IPS DF 6.9 (cell line): ENCODE results near the gene IQSEC3.
"Not testable (repeated sequence)": the region's sequence is repeated elsewhere in the genome, so short reads cannot be mapped to it uniquely, and the experiment has no call there.

Experiments
- DNase-seq: peaks from one replicate; pipeline ENCODE4 v3.0.0-alpha.2; 2013; ENCODE audit warnings: low read depth, low spot score
- H3K27ac ChIP-seq: one replicate; pipeline ENCODE4 v1.5.1; 2013; ENCODE audit warnings: low read length, control low read depth
- H3K27me3 ChIP-seq: 2 replicates; pipeline ENCODE4 v1.6.1; 2013; ENCODE audit warnings: mild to moderate bottlenecking, low read length; ENCODE audit not compliant: control insufficient read depth, insufficient read depth
- H3K36me3 ChIP-seq: 2 replicates; pipeline ENCODE4 v1.6.1; 2013; ENCODE audit warnings: low read length; ENCODE audit not compliant: control insufficient read depth, insufficient read depth
- H3K4me1 ChIP-seq: 2 replicates; pipeline ENCODE4 v1.6.1; 2013; ENCODE audit warnings: low read length; ENCODE audit not compliant: control insufficient read depth, insufficient read depth
- H3K4me3 ChIP-seq: 2 replicates; pipeline ENCODE4 v1.5.1; 2013; ENCODE audit warnings: mild to moderate bottlenecking, low read length
- H3K9me3 ChIP-seq: 2 replicates; pipeline ENCODE4 v1.6.1; 2013; ENCODE audit warnings: low read length, inconsistent platforms; ENCODE audit not compliant: control insufficient read depth, insufficient read depth
- WGBS: extraction: QIAGEN DNeasy Blood & Tissue Kit; methylation state at CpG from one replicate; pipeline ENCODE4 v1.1.7; 2013; ENCODE audit warnings: mixed read lengths, missing lambda C conversion rate; ENCODE audit not compliant: insufficient read length, insufficient coverage; 5-methylcytosine and 5-hydroxymethylcytosine counted together

Gene IQSEC3

GRCh38 chr12:39555-40265 lies 26.9 kb upstream of the IQSEC3 start:
- not testable (repeated sequence) for DNase-seq, H3K4me3 ChIP-seq, H3K36me3 ChIP-seq, H3K27me3 ChIP-seq, H3K9me3 ChIP-seq, H3K4me1 ChIP-seq, H3K27ac ChIP-seq
- WGBS, result no CpG with 5 or more reads among the region's 6 CpGs

- H3K9me3 ChIP-seq, H3K4me3 ChIP-seq, DNase-seq, H3K4me1 ChIP-seq, H3K27me3 ChIP-seq, H3K36me3 ChIP-seq, H3K27ac ChIP-seq: not testable (repeated sequence)
- no CpG with 5 or more reads among the region's 8 CpGs for WGBS
Measured at GRCh38 chr12:44352-44751, 22.2 kb upstream of the IQSEC3 start.

DNA sequence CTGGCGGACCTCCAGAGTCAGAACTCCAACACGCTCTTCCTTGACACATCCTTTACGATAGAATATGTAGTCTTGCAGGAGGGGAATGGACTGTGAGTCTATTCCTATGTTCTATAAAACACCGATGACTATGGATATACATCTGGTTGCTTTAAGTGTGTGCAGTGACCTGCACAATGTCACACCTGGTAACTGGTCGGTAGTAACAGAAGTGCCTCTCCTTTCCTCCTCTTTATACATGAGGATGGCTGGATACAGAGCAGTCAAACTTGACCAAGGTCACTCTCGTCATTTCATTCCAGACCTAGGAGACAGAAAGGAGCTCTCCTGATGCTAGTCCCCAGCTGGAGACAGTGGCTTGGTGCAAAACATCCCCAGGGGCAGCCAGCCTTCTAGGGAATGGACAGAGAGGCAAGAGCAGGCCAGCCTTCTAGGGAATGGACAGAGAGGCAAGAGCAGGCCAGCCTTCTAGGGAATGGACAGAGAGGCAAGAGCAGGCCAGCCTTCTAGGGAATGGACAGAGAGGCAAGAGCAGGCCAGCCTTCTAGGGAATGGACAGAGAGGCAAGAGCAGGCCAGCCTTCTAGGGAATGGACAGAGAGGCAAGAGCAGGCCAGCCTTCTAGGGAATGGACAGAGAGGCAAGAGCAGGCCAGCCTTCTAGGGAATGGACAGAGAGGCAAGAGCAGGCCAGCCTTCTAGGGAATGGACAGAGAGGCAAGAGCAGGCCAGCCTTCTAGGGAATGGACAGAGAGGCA lies 21.2 kb upstream of the IQSEC3 start:
- DNase-seq, H3K4me3 ChIP-seq, H3K4me1 ChIP-seq, H3K27ac ChIP-seq, H3K36me3 ChIP-seq, H3K9me3 ChIP-seq, H3K27me3 ChIP-seq: not testable (repeated sequence)
- no CpG with 5 or more reads among the region's 6 CpGs for WGBS

GRCh38 chr12:45991-46358 lies 20.6 kb upstream of the IQSEC3 start:
- not testable (repeated sequence) for H3K4me3 ChIP-seq, H3K4me1 ChIP-seq, H3K36me3 ChIP-seq, DNase-seq, H3K9me3 ChIP-seq, H3K27ac ChIP-seq, H3K27me3 ChIP-seq
- no CpG with 5 or more reads among the region's 5 CpGs for WGBS

DNA sequence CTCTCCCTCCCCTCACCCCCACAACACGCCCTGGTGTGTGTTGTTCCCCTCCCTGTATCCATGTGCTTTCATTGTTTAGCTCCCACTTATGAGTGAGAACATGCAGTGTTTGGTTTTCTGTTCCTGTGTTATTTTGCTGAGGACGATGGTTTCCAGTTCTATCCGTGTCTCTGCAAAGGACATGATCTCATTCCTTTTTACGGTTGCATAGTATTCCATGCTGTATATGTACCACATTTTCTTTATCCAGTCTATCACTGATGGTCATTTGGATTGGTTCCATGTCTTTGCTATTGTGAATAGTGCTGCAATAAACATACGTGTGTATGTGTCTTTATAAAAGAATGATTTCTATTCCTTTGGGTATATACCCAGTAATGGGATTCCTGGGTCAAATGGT lies 20.0 kb upstream of the IQSEC3 start:
- not testable (repeated sequence) for H3K9me3 ChIP-seq, H3K27ac ChIP-seq, DNase-seq, H3K4me1 ChIP-seq, H3K36me3 ChIP-seq, H3K4me3 ChIP-seq, H3K27me3 ChIP-seq
- WGBS, result no CpG with 5 or more reads among the region's 5 CpGs

DNA sequence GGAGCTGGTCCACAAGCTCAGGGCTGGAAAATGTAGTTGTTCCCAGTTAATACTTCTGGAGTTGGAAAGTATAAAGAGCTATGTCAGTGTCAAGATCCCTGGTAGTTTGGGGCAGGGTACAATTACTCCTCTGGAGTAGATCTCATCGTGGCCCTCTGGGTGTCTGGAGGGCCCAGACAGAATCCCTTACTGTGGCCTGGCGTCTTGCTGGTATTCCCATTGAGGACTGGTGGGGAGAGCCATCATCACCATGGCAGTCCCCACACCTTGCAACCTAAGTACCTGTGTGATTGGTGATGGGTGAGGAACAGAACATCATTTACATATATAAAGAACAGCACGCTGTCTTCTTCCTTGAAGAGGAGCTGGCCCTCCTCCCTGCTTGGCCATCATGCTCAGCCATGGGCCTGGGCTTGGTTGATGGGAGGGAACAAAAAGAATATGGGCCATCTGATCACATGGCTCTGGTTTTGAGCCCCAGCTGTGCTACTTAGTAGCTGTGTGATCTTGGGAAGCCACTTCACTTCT lies 18.8 kb upstream of the IQSEC3 start:
- not testable (repeated sequence) for H3K4me3 ChIP-seq, H3K27ac ChIP-seq

DNA sequence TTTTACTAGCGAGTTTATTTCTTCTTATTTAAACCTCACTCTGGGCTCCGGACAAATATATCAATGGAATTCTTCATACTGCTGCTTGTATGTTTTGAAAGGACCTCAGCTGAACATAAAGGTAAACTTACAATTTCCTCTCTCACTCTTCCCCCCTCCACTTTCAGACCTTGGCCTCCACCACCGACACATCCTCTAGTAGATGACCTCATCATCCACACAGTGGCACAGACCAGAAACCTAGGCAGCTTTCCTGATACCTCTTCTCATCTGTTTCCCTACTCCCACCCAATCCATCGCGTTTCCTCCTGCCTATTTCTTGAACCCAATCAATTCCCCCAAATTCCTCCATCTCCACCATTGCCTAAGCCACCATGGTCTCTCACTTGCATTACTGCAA lies 17.4 kb upstream of the IQSEC3 start:
- not testable (repeated sequence) for H3K27ac ChIP-seq, H3K9me3 ChIP-seq, DNase-seq, H3K4me3 ChIP-seq, H3K4me1 ChIP-seq, H3K27me3 ChIP-seq, H3K36me3 ChIP-seq
- no CpG with 5 or more reads among the region's 5 CpGs for WGBS

More for the DNA sequence above, 18.8 kb upstream of the IQSEC3 start:
- DNase-seq, H3K9me3 ChIP-seq, H3K36me3 ChIP-seq, H3K27me3 ChIP-seq, H3K4me1 ChIP-seq: not testable (repeated sequence)
- WGBS, result no CpG with 5 or more reads among the region's 3 CpGs

GRCh38 chr12:51087-51486 lies 15.5 kb upstream of the IQSEC3 start:
- no CpG with 5 or more reads among the region's 5 CpGs for WGBS
- not testable (repeated sequence) for H3K36me3 ChIP-seq, DNase-seq, H3K4me1 ChIP-seq, H3K4me3 ChIP-seq, H3K9me3 ChIP-seq, H3K27ac ChIP-seq, H3K27me3 ChIP-seq

GRCh38 chr12:51962-52361 lies 14.6 kb upstream of the IQSEC3 start:
- no CpG with 5 or more reads among the region's 6 CpGs for WGBS
- not testable (repeated sequence) for H3K9me3 ChIP-seq, H3K27ac ChIP-seq, H3K4me1 ChIP-seq, H3K4me3 ChIP-seq, H3K36me3 ChIP-seq, DNase-seq, H3K27me3 ChIP-seq

DNA sequence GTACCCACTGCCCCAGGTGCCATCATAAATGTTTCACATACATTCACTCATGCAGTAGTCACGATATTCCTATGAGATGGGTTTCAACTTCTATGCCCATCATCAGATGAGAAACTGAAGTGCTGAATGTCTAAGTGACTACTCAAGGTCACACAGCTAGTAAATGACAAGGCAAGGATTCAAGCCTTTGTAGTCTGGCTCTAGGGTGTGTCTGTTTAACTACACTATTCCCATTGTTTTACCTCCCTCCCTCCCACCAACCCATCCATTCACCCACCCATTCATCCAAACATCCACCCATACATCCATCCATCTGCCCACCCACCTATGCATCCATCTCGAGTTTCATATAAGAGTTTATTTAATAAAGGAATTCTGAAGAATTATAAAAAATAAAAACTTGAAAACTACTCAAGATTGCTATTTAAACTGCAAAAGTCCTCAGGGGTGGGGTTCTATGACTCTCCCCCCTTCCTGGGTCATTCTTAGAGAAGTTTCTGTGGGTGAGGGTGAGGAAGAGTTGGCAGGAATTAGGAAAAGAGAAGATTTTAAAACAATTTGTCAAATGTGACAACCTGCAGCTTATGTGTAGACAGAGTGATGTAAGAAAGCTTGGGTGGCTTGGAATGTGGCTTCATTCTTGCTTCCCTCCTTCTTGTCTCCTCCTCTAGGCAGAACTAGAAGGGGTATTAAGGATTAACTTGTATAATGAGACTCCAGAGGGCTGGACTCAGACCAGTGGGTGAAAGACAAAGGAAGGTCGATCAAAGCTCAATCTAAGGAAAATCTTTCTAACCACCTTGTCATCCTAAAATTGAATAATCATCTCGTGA lies 13.4 kb upstream of the IQSEC3 start:
- not testable (repeated sequence) for H3K4me1 ChIP-seq, H3K27ac ChIP-seq, H3K36me3 ChIP-seq, H3K9me3 ChIP-seq, DNase-seq, H3K4me3 ChIP-seq, H3K27me3 ChIP-seq
- WGBS, result no CpG with 5 or more reads among the region's 4 CpGs
